Activated CD4-positive, alpha-beta memory T cell treated with anti-CD3 and anti-CD28 coated beads for 36 hours (primary cell): ENCODE results near the gene WARS2. TPM values are rescaled to one million over a fixed set of nuclear protein-coding genes. Genes with fewer than 3 reads are reported as not detected.
A peak's percentile ranks its signal among the peaks of the same experiment; 100 is the strongest.
"Not testable (repeated sequence)": the region's sequence is repeated elsewhere in the genome, so short reads cannot be mapped to it uniquely, and the experiment has no call there.

Experiments used
- CTCF ChIA-PET: fragments of 350-600 bp; sonication (Branson Sonifier 250); formaldehyde crosslinking; loops from one replicate; lab custom pipeline; 2021; ENCODE audit warnings: antibody characterized with exemption, inconsistent platforms; lab: Charles Lee
- POLR2A ChIA-PET: fragments of 350-600 bp; sonication (Branson Sonifier 250); formaldehyde crosslinking; loops from one replicate; lab custom pipeline; 2021; ENCODE audit warnings: antibody characterized with exemption; lab: Charles Lee
- DNase-seq: peaks from one replicate; pipeline ENCODE4 v3.0.0-alpha.2; 2020
- H3K27ac Mint-ChIP-seq: one replicate; pipeline ENCODE4 v1.8.0; 2021; ENCODE audit warnings: mixed read lengths
- H3K27me3 Mint-ChIP-seq: one replicate; pipeline ENCODE4 v1.8.0; 2021; ENCODE audit warnings: mixed read lengths
- H3K36me3 Mint-ChIP-seq: one replicate; pipeline ENCODE4 v1.8.0; 2021; ENCODE audit warnings: mixed read lengths
- H3K4me1 Mint-ChIP-seq: one replicate; pipeline ENCODE4 v1.8.0; 2021; ENCODE audit warnings: low read depth, mixed read lengths
- H3K4me3 Mint-ChIP-seq: one replicate; pipeline ENCODE4 v1.8.0; 2021; ENCODE audit warnings: mild to moderate bottlenecking, mixed read lengths
- H3K9me3 Mint-ChIP-seq: one replicate; pipeline ENCODE4 v1.8.0; 2021; ENCODE audit warnings: mixed read lengths
- intact Hi-C: fragments of 100-400 bp; cut with micrococcal nuclease; formaldehyde crosslinking; loops from one replicate; pipeline ENCODE4 v1.15.1; 2023
- total RNA-seq, 2 experiments: library from RNA; stranded (reverse); gene quantifications; one replicate each; pipeline ENCODE4 v1.2.3, GENCODE V29; 2021

The WARS2 gene
- 10 to 100 TPM; 16.7 to 18.2 TPM for total RNA-seq

DNA sequence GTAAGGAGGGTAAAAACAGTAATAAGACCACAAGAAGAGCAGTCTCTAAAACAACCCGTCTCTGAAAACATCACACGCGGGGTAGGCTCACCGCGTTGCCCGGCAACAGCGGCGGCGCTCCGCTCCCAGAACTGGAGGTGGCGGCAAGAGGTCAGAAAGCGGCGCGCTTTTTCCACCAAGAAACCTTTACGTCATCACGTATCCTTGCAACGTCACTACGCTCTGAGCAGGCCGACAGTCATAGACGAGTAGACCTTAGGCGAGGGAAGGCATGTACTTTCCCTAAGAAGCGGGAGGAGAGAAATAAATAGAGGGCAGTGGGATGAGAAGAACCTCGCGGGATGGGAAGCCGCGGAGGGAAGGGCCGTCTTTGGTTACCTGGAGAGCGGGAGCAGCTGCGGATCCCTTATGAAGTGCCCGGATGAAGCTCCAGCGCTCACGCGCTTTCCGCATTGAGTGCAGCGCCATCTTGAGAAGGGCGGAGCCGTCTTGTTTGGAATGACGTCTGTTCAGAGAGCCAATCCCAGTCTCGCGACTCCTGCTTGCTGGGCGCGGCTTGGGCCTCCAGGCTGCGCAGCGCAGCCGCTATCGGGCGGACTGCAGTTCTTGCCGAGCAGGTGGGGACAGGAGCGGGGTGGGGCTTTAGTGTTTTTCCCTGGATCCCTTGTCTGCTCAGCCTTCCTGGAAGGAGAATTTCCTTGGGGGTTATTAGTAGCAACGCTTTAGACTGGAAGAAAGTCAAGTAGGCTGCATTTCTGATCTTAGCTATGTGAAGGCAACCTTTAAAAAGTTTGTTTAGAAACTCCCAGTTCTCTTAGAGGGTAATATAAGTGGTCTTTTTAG lies at the start of gene WARS2:
Gene WARS2, minus strand, starts transcription at position 477 of the 843 bp plus-strand sequence. Its CDS starts 9 bp downstream, at position 468.
- ChIA-PET CTCF (interaction anchor here (0.8 to 1.1 kb wide), 3 partner anchors 10 to 136 kb away, joined by 3 read pairs; no protein-coding TSS in a partner anchor), POLR2A (interaction anchor here (1.4 to 1.5 kb wide), 2 partner anchors 132 to 571 kb away, joined by 3 to 5 read pairs; partner anchors contain the start of gene PHGDH)
- H3K27ac Mint-ChIP-seq, result no peak within 1 kb of the TSS
- H3K4me1 Mint-ChIP-seq, result peaks cover 27% of the 10 kb centered on the region
- H3K36me3 Mint-ChIP-seq, result peaks cover 11% of the 10 kb centered on the region
- H3K27me3 Mint-ChIP-seq, result no peaks in the 10 kb centered on the region
- no peak within 1 kb of the TSS for H3K4me3 Mint-ChIP-seq
- peak; percentile 95 for DNase-seq
- H3K9me3 Mint-ChIP-seq, result no peaks in the 10 kb centered on the region
- intact Hi-C loops, result loop anchor here (1.0 to 5.0 kb wide), 2 partner anchors 207 to 1211 kb away; partner anchors contain the start of genes GDAP2 and WDR3

DNA sequence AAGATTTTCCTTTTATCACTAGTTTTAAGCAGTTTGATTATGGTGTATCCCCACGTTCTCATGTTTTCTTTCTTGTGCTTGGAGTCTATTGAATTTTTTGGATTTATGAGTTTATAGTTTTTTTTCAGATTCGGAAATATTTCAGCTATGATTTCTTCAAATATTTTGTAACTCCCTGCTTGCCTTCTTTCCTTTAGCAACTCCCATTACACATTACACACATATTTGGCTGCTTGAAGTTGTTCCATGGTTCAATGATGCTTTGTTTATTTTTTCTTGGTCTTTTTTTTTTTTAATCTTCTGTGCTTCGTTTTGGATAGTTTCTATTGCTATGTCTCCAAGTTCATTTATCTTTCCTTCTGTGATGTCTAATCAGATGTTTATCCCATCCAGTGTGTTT lies 48.5 kb upstream of the WARS2 start:
- Mint-ChIP-seq H3K27ac (no peak overlapping the region), H3K4me1 (no peaks in the 10 kb centered on the region), H3K36me3 (peaks cover 54% of the 10 kb centered on the region), H3K9me3 (peaks cover 12% of the 10 kb centered on the region), H3K27me3 (no peaks in the 10 kb centered on the region), H3K4me3 (no peak overlapping the region)
- CTCF ChIA-PET, result no interaction called here
- intact Hi-C loops, result no loop called here
- DNase-seq, result no peak
- POLR2A ChIA-PET, result no interaction called here

DNA sequence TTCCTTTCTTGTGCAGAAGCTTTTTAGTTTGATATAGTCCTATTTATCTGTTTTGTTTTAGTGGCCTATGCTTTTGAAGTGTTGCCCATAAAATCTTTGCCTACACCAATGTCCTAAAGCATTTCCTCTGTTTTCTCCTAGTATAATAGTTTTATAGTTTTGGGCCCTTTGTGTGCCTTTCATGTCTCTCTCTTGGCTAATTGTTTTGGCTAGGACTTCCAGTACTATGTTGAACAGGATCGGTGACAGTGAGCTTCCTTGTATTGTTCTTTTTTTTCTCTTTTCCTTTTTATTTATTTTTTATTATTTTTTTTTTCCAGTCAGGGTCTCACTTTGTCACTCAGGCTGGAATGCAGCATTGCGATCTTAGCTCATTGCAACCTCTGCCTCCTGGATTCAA lies 47.0 kb upstream of the WARS2 start:
- Mint-ChIP-seq H3K27me3 (no peaks in the 10 kb centered on the region), H3K4me3 (no peak overlapping the region), H3K4me1 (no peaks in the 10 kb centered on the region), H3K9me3 (peaks cover 12% of the 10 kb centered on the region), H3K36me3 (peaks cover 50% of the 10 kb centered on the region), H3K27ac (no peak overlapping the region)
- POLR2A ChIA-PET, result no interaction called here
- CTCF ChIA-PET, result interaction anchor here (1.5 kb wide), 1 partner anchor 88 kb away, joined by 3 read pairs; no protein-coding TSS in a partner anchor
- no peak for DNase-seq
- intact Hi-C loops, result no loop called here

DNA sequence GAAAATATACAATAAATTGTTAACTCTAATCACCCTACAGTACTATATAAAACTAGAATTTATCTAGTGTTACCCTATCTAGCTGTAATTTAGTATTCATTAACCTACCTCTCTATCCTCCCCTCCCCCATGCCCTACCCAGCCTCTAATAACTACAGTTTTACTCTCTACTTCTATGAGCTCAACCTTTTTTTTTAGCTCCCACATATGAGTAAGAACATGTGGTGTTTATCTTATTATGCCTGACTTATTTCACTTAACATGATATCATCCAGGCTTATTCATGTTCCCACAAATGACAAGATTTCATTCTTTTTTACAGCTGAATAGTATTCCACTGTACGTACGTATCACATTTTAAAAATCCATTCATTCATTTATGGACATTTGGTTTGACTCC lies 46.0 kb upstream of the WARS2 start:
- Mint-ChIP-seq H3K27ac (no peak overlapping the region), H3K4me1 (no peaks in the 10 kb centered on the region), H3K9me3 (peaks cover 12% of the 10 kb centered on the region), H3K36me3 (peaks cover 52% of the 10 kb centered on the region), H3K27me3 (no peaks in the 10 kb centered on the region), H3K4me3 (no peak overlapping the region)
- no peak for DNase-seq
- intact Hi-C loops, result no loop called here
- CTCF ChIA-PET, result interaction anchor here (1.5 kb wide), 1 partner anchor 89 kb away, joined by 3 read pairs; no protein-coding TSS in a partner anchor
- POLR2A ChIA-PET, result no interaction called here

DNA sequence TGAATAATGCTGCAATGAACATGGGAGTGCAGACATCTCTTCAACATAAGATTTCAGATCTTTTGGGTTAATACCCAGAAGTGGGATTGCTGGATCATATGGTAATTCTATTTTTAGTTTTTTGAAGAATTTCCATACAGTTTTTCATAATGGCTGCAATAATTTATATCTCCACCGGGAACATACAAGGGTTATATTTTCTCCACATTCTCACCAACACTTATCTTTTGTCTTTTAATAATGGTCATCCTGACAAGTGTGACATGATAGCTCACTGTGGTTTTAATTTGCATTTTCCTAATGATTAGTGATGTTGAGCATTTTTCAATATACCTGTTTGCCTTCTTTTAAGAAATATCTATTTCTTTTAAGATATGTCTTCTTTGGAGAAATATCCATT lies 44.5 kb upstream of the WARS2 start:
- CTCF ChIA-PET, result no interaction called here
- no peak for DNase-seq
- POLR2A ChIA-PET, result no interaction called here
- intact Hi-C loops, result no loop called here
- Mint-ChIP-seq H3K27ac (no peak overlapping the region), H3K4me3 (no peak overlapping the region), H3K36me3 (peaks cover 51% of the 10 kb centered on the region), H3K27me3 (no peaks in the 10 kb centered on the region), H3K4me1 (no peaks in the 10 kb centered on the region), H3K9me3 (peaks cover 12% of the 10 kb centered on the region)

DNA sequence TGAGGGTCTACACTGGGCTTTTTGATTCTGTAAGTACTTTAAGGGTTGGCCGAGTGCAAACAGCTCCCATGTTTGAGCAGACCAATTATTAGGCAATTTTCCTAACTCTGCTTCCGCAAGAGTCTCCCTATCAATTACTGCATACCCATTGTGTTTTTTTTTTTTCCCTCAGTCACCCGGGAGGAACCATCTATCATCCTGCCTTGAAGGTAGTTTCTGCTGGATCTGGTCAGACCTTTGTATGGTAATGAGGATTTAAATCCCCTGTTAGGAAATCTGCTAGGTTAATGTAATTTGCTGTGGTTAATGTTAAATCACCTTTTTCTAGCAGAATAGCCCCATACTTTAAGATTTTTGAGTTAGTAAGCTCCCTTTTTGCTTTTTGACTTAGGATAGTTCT lies 40.8 kb upstream of the WARS2 start:
- ChIA-PET CTCF (no interaction called here), POLR2A (no interaction called here)
- DNase-seq, result no peak
- intact Hi-C loops, result no loop called here
- Mint-ChIP-seq H3K36me3 (peaks cover 54% of the 10 kb centered on the region), H3K4me3 (no peak overlapping the region), H3K9me3 (peaks cover 22% of the 10 kb centered on the region), H3K27me3 (no peaks in the 10 kb centered on the region), H3K4me1 (no peaks in the 10 kb centered on the region), H3K27ac (no peak overlapping the region)

DNA sequence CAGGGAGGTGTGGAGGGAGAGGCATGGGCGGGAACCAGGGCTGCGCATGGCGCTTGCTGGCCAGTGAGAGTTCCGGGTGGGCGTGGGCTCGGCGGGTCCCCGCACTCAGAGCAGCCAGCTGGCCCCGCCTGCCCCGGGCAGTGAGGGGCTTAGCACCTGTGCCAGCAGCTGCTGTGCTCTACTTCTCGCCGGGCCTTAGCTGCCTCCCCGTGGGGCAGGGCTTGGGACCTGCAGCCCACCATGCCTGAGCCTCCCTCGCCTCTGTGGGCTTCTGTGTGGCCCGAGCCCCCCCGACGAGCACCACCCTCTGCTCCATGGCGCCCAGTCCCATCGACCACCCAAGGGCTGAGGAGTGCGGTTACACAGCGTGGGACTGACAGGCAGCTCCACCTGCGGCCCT lies 38.6 kb upstream of the WARS2 start:
- ChIA-PET CTCF (no interaction called here), POLR2A (no interaction called here)
- Mint-ChIP-seq H3K9me3 (peaks cover 23% of the 10 kb centered on the region), H3K36me3 (peaks cover 66% of the 10 kb centered on the region), H3K4me1 (no peaks in the 10 kb centered on the region), H3K27me3 (no peaks in the 10 kb centered on the region), H3K4me3 (no peak overlapping the region), H3K27ac (no peak overlapping the region)
- intact Hi-C loops, result no loop called here
- DNase-seq, result no peak

DNA sequence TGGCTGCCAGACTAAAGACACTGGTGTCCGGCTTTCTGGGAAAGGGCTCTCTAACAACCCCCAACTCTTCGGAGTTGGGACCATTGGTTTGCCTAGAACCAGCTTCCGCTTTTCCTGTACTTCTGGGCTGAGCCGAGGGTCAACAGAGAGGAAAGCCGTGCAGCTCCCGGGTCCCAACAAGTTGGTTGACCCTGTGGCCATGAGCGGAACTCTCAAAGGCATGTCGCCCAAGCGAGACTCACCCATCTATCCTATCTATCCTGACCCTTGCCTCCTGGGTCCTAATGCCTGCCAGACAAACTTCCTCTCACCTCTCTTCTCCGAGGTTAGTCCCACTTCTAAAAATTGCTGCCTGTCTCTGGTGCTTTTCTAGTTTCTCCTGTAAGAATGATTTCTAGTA lies 32.5 kb upstream of the WARS2 start:
- intact Hi-C loops, DNase-seq, H3K27me3 Mint-ChIP-seq, H3K4me3 Mint-ChIP-seq, H3K27ac Mint-ChIP-seq, POLR2A ChIA-PET, CTCF ChIA-PET, H3K4me1 Mint-ChIP-seq: not testable (repeated sequence)
- Mint-ChIP-seq H3K9me3 (peaks cover 21% of the 10 kb centered on the region), H3K36me3 (peaks cover 78% of the 10 kb centered on the region)

DNA sequence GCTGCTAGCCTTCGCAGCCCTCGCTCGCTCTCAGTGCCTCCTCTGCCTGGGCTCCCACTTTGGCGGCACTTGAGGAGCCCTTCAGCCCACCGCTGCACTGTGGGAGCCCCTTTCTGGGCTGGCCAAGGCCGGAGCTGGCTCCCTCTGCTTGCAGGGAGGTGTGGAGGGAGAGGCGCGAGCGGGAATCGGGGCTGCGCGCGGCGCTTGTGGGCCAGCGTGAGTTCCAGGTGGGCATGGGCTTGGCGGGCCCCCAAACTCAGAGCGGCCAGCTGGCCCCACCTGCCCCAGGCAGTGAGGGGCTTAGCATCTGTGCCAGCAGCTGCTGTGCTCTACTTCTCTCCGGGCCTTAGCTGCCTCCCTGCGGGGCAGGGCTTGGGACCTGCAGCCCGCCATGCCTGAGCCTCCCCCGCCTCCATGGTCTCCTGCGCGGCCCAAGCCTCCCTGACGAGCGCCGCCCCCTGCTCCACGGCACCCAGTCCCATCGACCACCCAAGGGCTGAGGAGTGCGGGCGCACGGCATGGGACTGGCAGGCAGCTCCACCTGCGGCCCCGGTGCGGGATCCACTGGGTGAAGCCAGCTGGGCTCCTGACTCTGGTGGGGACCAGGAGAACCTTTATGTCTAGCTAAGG lies 31.0 kb upstream of the WARS2 start:
- CTCF ChIA-PET, DNase-seq, H3K27me3 Mint-ChIP-seq, intact Hi-C loops, POLR2A ChIA-PET, H3K27ac Mint-ChIP-seq, H3K4me3 Mint-ChIP-seq, H3K4me1 Mint-ChIP-seq: not testable (repeated sequence)
- H3K9me3 Mint-ChIP-seq, result peaks cover 11% of the 10 kb centered on the region
- peaks cover 73% of the 10 kb centered on the region for H3K36me3 Mint-ChIP-seq

DNA sequence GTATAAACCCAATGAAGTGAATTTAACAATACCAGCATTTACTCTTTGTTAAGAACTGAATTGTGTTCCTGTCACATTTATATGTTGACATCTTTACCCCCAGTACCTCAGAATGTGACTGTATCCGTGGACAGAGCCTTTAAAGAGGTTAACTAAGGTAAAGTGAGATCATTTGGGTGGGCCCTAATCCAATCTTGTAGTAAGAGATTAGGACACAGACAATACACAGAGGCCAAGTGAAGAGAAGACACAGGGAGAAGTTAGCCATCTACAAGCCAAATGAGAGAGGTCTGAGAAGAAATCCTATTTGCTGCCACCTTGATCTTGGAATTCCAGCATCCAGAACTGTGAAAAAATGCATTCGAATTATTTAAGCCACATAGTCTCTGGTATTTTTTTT lies 22.9 kb upstream of the WARS2 start:
- intact Hi-C loops, result no loop called here
- H3K27ac Mint-ChIP-seq, result no peak overlapping the region
- no peaks in the 10 kb centered on the region for H3K4me1 Mint-ChIP-seq
- H3K9me3 Mint-ChIP-seq, result no peaks in the 10 kb centered on the region
- CTCF ChIA-PET, result no interaction called here
- no peak overlapping the region for H3K4me3 Mint-ChIP-seq
- peaks cover 62% of the 10 kb centered on the region for H3K36me3 Mint-ChIP-seq
- POLR2A ChIA-PET, result no interaction called here
- H3K27me3 Mint-ChIP-seq, result no peaks in the 10 kb centered on the region
- DNase-seq, result no peak

DNA sequence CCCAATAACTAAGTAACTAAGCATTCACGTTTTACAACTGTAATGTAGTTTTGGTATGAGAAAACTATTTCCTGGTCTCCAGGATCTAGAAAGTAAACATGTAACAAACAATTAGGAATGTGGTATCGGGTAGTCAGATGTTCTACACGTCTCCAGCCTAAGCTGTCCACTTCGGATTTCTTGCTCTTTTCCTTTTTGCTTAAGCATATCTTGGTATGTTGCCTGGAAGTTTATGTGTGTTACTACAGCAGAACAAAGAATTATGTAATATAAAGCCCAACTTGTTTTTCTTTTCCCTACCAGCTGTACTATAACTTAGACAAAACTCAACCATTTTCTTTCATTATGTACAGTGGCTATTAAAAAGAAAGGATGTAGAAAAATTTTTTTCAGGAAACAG lies 20.4 kb upstream of the WARS2 start:
- ChIA-PET CTCF (no interaction called here), POLR2A (no interaction called here)
- Mint-ChIP-seq H3K4me3 (no peak overlapping the region), H3K27me3 (no peaks in the 10 kb centered on the region), H3K36me3 (peaks cover 67% of the 10 kb centered on the region), H3K9me3 (no peaks in the 10 kb centered on the region), H3K27ac (no peak overlapping the region), H3K4me1 (no peaks in the 10 kb centered on the region)
- intact Hi-C loops, result no loop called here
- no peak for DNase-seq

DNA sequence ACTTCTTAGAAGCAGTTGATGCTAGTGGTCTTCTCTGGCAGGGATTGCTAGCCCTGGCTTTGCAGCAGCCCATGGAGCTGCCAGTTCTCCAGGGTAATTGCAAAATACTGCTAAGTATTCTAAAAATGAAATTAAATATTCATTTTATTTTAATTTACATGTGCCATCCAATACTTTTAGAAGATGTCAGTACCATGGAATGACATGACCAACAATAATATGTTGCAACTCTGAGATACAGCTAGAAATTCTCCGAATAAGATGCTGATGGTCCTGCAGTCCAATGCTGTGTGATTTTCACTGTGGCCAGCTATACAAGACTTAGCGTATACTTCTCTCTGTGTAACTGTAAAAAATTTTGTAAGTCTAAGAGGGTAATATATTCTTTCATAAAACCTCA lies 20.0 kb upstream of the WARS2 start:
- Mint-ChIP-seq H3K36me3 (peaks cover 70% of the 10 kb centered on the region), H3K9me3 (no peaks in the 10 kb centered on the region), H3K4me3 (no peak overlapping the region), H3K4me1 (no peaks in the 10 kb centered on the region), H3K27ac (no peak overlapping the region), H3K27me3 (no peaks in the 10 kb centered on the region)
- intact Hi-C loops, result no loop called here
- ChIA-PET CTCF (no interaction called here), POLR2A (no interaction called here)
- DNase-seq, result no peak
